GM19467 (cell line): ENCODE data around the gene ARHGAP26.

Source experiments
- ATAC-seq: cut with Tn5 transposase; IDR thresholded peaks from one replicate; pipeline ENCODE4 v1.9.1; 2021; ENCODE audit warnings: mild to moderate bottlenecking, moderate library complexity; ENCODE audit not compliant: unreplicated experiment

The ARHGAP26 gene

GRCh38 chr5:142769793-142770649 is at the start of gene ARHGAP26:
Gene ARHGAP26, plus strand, starts transcription at chr5:142770377. Its CDS starts 385 bp downstream, at chr5:142770762.
- peak; percentile 98 for ATAC-seq

GRCh38 chr5:142720641-142721271 is 49.4 kb upstream of the ARHGAP26 start:
- ATAC-seq = no peak

- ATAC-seq = no peak
These were observed 48.0 kb upstream of the ARHGAP26 start for GRCh38 chr5:142722146-142722545.

GRCh38 chr5:142722896-142723295 is 47.3 kb upstream of the ARHGAP26 start:
- ATAC-seq = no peak

GRCh38 chr5:142724821-142725220 is 45.4 kb upstream of the ARHGAP26 start:
- ATAC-seq = no peak

GRCh38 chr5:142725231-142726187 is 44.7 kb upstream of the ARHGAP26 start:
- ATAC-seq = no peak

- ATAC-seq = no peak
These were observed 43.9 kb upstream of the ARHGAP26 start for GRCh38 chr5:142726188-142726731.

- ATAC-seq = no peak
These were observed 42.5 kb upstream of the ARHGAP26 start for GRCh38 chr5:142727735-142728047.

- no peak for ATAC-seq
These were observed 34.6 kb upstream of the ARHGAP26 start for GRCh38 chr5:142735323-142736246.

- no peak for ATAC-seq
These were observed 33.9 kb upstream of the ARHGAP26 start for GRCh38 chr5:142736247-142736632.

- ATAC-seq = no peak
These were observed 33.0 kb upstream of the ARHGAP26 start for GRCh38 chr5:142737179-142737578.

- ATAC-seq = no peak
These were observed 29.5 kb upstream of the ARHGAP26 start for GRCh38 chr5:142740474-142741242.

GRCh38 chr5:142743592-142744441 is 26.4 kb upstream of the ARHGAP26 start:
- no peak for ATAC-seq

GRCh38 chr5:142745268-142745667 is 24.9 kb upstream of the ARHGAP26 start:
- ATAC-seq = no peak

- no peak for ATAC-seq
These were observed 23.4 kb upstream of the ARHGAP26 start for GRCh38 chr5:142746532-142747433.

- ATAC-seq = no peak
These were observed 22.0 kb upstream of the ARHGAP26 start for GRCh38 chr5:142748132-142748531.

GRCh38 chr5:142748568-142749249 is 21.5 kb upstream of the ARHGAP26 start:
- no peak for ATAC-seq
